NCI-H526 (cell line): ENCODE results near the gene GAB1.
"Not testable (repeated sequence)": the region's sequence is repeated elsewhere in the genome, so short reads cannot be mapped to it uniquely, and the experiment has no call there.

Experiments used
- DNase-seq, 2 experiments: peaks; one replicate each; lab custom pipeline; 2025; lab: John Stamatoyannopoulos, UW

GAB1 gene

DNA sequence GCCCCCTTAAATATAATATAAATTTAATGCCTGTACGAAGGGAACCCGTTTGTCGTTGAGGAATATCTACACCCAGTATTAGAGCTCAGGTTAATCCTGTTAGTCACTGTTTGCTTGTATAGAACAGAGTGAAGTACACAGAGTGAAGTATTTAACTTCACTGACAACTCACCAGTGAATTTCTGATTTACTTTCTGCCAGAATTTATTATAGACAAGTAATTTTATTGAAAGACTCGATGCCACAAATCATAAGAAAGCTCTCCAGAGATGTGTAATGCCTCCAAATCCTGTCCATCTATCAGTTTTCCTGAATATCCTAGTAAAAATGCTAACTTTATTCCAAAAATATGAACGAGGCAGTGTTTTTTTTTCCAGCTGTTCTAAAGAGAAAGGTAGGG is 1.6 kb downstream of the GAB1 start:
- DNase-seq, result no peak

DNA sequence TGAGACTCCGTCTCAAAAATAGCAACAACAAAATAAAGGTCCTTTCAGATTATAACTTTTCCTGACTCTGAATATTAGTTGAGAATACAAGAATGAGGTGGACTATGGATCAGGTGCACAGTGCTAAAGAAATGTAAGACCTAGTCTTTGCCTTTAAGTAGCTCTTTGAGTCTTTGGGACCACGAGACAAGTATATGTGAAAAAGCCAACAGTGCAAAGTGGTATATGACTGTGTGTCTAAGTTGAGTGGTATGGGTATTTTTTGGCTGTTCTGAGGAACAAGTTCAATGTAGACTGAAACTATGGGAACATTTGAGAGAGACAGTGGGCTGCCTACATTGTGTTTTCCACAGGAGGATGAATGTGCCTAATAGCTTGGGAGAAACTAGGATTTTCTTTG is 2.8 kb downstream of the GAB1 start:
- DNase-seq, result no peak

GRCh38 chr4:143341186-143341755 is 4.6 kb downstream of the GAB1 start:
- DNase-seq, result no peak

DNA sequence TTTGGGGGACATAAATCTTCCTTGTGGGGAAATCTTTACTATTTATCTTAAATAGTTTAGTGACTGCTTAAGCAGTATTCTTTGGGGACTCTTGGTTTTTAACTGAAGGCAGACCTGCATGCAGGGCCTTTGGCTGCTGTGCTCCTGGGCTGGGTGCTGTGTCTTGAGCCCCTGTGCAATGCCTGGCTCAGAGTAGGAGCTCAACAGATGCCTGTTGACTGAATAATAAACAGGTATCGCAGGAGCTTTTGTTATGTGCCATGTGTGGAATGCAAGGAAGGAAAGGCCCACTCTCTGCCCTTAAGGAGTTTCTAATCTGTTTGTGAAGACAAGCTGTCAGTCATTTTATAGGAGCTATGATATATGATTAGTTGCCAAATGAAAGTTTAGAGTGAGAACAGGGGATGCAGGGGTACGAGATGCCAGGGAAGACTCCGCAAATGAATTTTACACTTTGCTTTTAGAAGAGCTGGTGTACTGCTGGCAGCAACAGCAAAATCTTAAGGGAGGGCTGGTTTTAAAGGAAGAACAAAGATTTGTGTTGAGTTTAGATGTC is 6.7 kb downstream of the GAB1 start:
- no peak for DNase-seq

- DNase-seq, result no peak
These were observed 7.4 kb downstream of the GAB1 start for GRCh38 chr4:143344041-143344440.

GRCh38 chr4:143344774-143345173 is 8.1 kb downstream of the GAB1 start:
- no peak for DNase-seq

GRCh38 chr4:143345356-143345755 is 8.7 kb downstream of the GAB1 start:
- no peak for DNase-seq

DNA sequence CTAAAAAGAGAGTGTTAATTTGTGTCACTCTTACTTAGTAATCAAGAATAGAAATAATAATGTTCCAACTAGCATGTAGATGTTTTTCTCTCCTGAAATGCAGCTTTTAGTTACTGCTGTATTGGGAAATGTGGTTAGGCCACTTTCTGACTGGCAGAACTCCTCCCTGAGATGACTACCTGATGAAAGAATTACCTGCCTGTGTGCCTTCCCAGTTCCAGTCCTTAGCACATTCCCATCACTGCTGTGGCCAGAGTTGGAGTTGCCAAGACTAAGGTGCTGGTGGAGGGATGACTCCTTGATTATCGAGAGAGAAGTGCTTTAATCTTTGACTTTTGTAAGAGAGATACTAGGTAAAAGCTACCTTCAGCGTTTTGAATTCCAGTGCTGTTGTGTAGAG is 9.5 kb downstream of the GAB1 start:
- no peak for DNase-seq

DNA sequence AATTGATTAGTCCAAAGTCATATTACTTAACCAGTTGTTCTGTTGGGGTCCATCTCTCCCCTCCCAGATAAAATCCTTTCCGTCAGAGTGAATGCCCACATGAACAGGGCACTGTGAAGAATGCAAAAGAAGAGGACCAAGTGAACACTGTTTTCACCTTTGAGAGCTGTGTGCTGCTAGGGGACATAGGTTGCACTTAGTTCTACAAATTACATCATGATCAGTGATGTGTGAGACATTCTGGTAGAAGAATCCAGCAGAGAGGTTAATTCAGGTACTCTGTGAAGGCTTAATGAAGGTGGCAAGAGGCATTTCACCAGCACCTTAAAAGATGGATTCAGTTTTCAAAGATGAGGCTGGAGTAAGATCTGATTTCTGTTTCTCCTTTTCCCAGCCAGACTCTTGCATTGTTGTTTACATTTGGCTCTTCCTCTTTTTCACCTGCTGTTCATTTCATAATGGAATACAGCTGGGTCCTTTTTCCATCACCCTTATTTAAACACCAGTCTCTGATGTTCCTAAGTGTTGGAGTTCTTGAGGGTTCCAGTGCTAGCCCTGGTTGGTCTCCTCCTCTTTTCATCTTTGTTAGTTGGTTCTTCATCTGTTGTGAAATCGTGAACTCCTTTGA is 10.9 kb downstream of the GAB1 start:
- DNase-seq, result no peak

- no peak for DNase-seq
These were observed 11.8 kb downstream of the GAB1 start for GRCh38 chr4:143348233-143349077.

DNA sequence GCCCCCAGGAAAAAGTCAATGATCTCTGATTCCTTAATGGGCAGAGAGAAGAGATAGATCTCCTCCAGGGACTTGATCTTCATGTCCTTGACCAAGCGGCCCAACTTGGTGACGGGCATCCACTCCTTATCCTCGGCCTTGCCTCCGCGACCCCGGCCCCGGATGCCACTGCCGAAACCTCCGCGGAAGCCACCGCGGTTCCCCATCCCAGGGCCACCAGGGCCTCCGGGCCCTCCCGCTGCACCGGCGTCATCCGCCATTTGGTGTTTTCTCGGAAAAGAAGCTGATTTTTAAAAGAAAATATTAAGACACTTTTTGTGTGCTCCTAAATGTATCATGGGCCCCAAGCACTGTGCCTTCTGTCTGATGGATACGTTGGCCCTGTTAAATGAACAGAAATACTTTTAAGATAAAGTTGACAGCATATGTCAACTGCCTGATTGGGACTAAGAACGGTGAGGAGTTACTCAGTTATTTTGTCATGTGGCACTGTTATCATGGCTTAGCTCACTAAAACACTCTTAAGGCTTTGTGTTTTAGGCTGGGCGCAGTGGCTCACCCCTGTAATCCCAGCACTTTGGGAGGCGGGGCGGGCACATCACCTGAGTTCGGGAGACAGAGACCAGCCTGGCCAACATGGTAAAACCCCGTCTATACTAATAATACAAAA is 13.3 kb downstream of the GAB1 start:
- not testable (repeated sequence) for DNase-seq

DNA sequence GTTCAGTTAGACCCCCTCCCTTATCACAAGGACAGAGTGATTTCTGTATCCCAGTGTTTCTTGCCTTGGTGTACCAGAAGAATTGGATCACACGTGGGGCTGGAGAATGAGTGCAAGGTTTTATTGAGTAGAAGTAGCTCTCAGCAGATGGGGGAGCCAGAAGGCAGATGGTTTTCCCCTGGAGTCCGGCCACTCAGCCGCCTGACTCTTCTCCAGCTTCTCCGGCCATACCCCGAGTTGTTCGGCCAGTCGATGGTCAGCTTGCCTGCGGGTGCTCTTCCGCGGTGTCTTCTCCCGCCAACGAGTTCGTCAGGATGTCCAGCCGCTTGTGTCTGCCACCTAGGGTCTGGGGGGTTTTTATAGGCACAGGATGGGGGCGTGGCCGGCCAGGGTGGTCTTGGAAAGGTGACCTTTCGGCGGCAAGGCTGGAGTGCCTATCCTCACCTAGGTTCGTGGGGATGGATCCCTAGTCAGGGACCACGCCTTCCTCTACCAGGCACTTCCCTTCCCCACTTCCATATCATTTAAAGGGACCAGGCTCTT is 14.5 kb downstream of the GAB1 start:
- no peak for DNase-seq

GRCh38 chr4:143351774-143352451 is 15.2 kb downstream of the GAB1 start:
- DNase-seq, result peak; percentile 8 to 26

DNA sequence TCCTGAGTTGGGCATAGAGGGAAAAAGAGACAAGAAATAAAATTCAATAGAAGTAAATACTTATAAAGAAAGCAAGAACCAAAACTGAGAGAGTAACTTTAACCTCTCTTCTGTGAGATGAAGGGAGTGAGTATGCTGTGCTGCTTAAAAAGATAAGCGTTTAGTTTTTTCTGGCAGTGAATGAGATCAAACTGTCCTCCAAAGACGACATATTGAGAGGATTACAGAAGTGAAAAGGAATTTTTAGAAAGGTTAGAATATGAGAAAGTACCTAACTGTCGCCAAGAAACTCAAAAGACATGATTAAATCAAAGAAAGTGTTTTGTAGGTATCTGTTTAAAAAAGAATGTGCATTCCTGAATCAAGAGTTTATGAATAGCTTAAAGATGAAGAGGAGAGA is 16.0 kb downstream of the GAB1 start:
- no peak for DNase-seq

DNA sequence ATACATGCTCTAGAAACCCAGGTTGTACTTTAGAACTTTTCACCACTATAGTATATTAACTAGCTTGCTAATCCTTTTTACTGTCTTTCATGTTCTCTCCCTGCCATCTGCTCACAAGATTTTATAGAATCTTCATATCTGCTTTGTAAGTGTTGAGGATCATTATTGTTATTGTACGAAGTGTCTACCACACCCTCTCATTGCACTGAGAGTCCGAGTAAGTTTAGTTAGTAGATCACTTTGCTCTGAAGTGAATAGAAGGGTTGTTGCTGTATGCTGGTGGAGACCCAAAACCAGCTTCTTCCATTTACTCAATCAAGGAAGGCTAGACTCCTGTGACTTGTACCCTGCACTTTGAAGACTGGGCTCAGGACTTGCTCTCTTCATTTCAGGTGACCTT is 17.1 kb downstream of the GAB1 start:
- DNase-seq, result no peak

GRCh38 chr4:143354990-143355389 is 18.3 kb downstream of the GAB1 start:
- no peak for DNase-seq

DNA sequence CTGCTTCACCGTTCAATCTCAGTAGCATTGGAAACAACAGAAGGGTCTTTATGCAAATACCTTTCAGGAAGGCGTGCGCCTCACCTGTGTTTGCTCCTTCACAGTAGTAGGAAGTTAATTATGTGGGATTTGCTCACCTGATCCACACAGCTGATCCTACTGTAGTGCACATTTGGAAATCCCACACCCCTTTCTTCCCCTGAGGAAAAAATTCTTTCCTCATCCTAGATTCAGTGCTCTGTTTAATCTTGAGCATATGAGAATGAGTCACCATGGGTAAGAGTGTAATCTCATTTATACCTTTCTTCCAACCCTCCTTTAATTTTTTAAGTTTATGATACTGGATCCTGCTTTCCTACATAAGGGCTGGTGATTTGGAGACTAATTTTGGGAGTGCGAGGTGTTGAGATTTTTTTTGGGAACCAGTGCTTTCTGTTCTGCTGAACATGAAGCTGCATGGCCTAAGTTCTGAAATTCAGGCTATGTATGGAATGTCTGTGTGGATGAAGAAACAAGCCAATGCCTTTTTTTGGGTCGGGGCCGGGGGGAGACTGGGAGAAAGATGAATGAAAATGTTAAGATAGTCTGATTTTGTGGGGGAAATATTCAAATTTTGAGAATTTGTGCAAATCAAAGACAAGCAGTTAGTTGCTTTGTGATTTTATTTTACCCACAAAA is 19.0 kb downstream of the GAB1 start:
- DNase-seq, result no peak

GRCh38 chr4:143356493-143356892 is 19.8 kb downstream of the GAB1 start:
- peak in 1 of 2 experiments; percentile 31 for DNase-seq

- DNase-seq, result no peak
These were observed 20.6 kb downstream of the GAB1 start for GRCh38 chr4:143357161-143357845.

- DNase-seq, result no peak
These were observed 21.7 kb downstream of the GAB1 start for GRCh38 chr4:143358419-143358818.
